GM23338 (cell line): ENCODE data around the gene NR3C1. TPM values are rescaled to one million over a fixed set of nuclear protein-coding genes. Genes with fewer than 3 reads are reported as not detected.

Experiments used
- ATAC-seq: fragments of 200-7000 bp; cut with Tn5 transposase; 3 replicates; pipeline ENCODE4 v1.9.1; 2020
- DNase-seq: peaks from one replicate; pipeline ENCODE4 v3.0.0-alpha.2; 2015; ENCODE audit warnings: low spot score
- H2AFZ ChIP-seq: fragments of 200-600 bp; sonication (generic); 2 replicates; pipeline ENCODE4 v1.8.0; 2016; ENCODE audit warnings: antibody characterized with exemption, mild to moderate bottlenecking, moderate library complexity
- H3F3A ChIP-seq: fragments of 200-600 bp; sonication (generic); replicated peaks from 2 replicates; pipeline ENCODE4 v1.8.0; 2017; ENCODE audit warnings: antibody characterized with exemption, mixed run types, low read depth
- H3K27ac ChIP-seq: fragments of 200-600 bp; sonication (generic); 2 replicates; pipeline ENCODE4 v1.6.1; 2016; ENCODE audit warnings: low read depth
- H3K27me3 ChIP-seq: fragments of 200-600 bp; sonication (generic); 2 replicates; pipeline ENCODE4 v1.8.0; 2016; ENCODE audit warnings: mild to moderate bottlenecking, mixed run types, moderate library complexity; ENCODE audit not compliant: insufficient read depth
- H3K36me3 ChIP-seq: fragments of 200-600 bp; sonication (generic); 2 replicates; pipeline ENCODE4 v1.8.0; 2016; ENCODE audit warnings: mild to moderate bottlenecking; ENCODE audit not compliant: insufficient read depth
- H3K4me1 ChIP-seq: fragments of 200-600 bp; sonication (generic); 2 replicates; pipeline ENCODE4 v1.8.0; 2016; ENCODE audit warnings: mild to moderate bottlenecking, moderate library complexity; ENCODE audit not compliant: insufficient read depth
- H3K4me2 ChIP-seq: fragments of 200-600 bp; sonication (generic); 2 replicates; pipeline ENCODE4 v1.7.1; 2017; ENCODE audit warnings: mixed run types
- H3K4me3 ChIP-seq: fragments of 200-600 bp; sonication (generic); 2 replicates; pipeline ENCODE4 v1.6.1; 2016; ENCODE audit warnings: mixed run types
- H3K79me2 ChIP-seq: fragments of 200-600 bp; sonication (generic); replicated peaks from 2 replicates; pipeline ENCODE4 v1.8.0; 2017; ENCODE audit warnings: mild to moderate bottlenecking; ENCODE audit not compliant: insufficient read depth
- H3K9me2 ChIP-seq: fragments of 200-600 bp; sonication (generic); 2 replicates; pipeline ENCODE4 v1.8.0; 2017; ENCODE audit not compliant: insufficient read depth
- H4K20me1 ChIP-seq: fragments of 200-600 bp; sonication (generic); replicated peaks from 2 replicates; pipeline ENCODE4 v1.8.0; 2017; ENCODE audit warnings: mild to moderate bottlenecking; ENCODE audit not compliant: insufficient read depth
- H3K27ac Mint-ChIP-seq: 2 replicates; pipeline ENCODE4 v1.8.0; 2020; ENCODE audit warnings: inconsistent platforms, mild to moderate bottlenecking, moderate library complexity, mixed read lengths
- H3K27me3 Mint-ChIP-seq: 3 replicates; pipeline ENCODE4 v1.8.0; 2022; ENCODE audit warnings: low read depth, mild to moderate bottlenecking, moderate library complexity, mixed read lengths, inconsistent platforms; ENCODE audit not compliant: insufficient read depth, poor library complexity
- H3K36me3 Mint-ChIP-seq: 3 replicates; pipeline ENCODE4 v1.8.0; 2021; ENCODE audit warnings: low read depth, mild to moderate bottlenecking, inconsistent platforms, moderate library complexity, mixed read lengths
- H3K4me1 Mint-ChIP-seq: 3 replicates; pipeline ENCODE4 v1.8.0; 2020; ENCODE audit warnings: mild to moderate bottlenecking, inconsistent platforms, mixed read lengths
- H3K4me3 Mint-ChIP-seq: 3 replicates; pipeline ENCODE4 v1.8.0; 2021; ENCODE audit warnings: moderate library complexity, mild to moderate bottlenecking, inconsistent platforms, mixed read lengths
- H3K9me3 Mint-ChIP-seq: 3 replicates; pipeline ENCODE4 v1.8.0; 2020; ENCODE audit warnings: moderate library complexity, mild to moderate bottlenecking, inconsistent platforms, mixed read lengths
- CREB1 ChIP-seq: fragments of 250-450 bp; sonication (Bioruptor Pico); IDR thresholded peaks from 2 replicates; pipeline ENCODE4 v1.5.0; 2020; ENCODE audit warnings: low read depth, mild to moderate bottlenecking, moderate library complexity
- CTCF ChIP-seq, 2 experiments: fragments of 200-600 bp in 1 of 2; sonication (generic) in 1 of 2; conservative IDR thresholded peaks; 2 replicates each; pipeline versions ENCODE4 v1.5.1 to v1.6.1; 2016 to 2017; ENCODE audit warnings: antibody characterized with exemption in 2 of 2, low read depth in 2 of 2, mild to moderate bottlenecking in 2 of 2, moderate library complexity in 1 of 2
- ETS1 ChIP-seq: IDR thresholded peaks from 2 replicates; pipeline ENCODE4 v1.6.1; 2016; ENCODE audit warnings: antibody characterized with exemption
- EZH2phosphoT487 ChIP-seq: fragments of 200-600 bp; sonication (generic); IDR thresholded peaks from one replicate; pipeline ENCODE4 v1.8.1; 2018; ENCODE audit warnings: antibody characterized with exemption; ENCODE audit not compliant: unreplicated experiment
- JUNB ChIP-seq: IDR thresholded peaks from one replicate; pipeline ENCODE4 v1.6.1; 2016; ENCODE audit warnings: antibody characterized with exemption; ENCODE audit not compliant: unreplicated experiment
- POLR2AphosphoS5 ChIP-seq: IDR thresholded peaks from 2 replicates; pipeline ENCODE4 v1.6.1; 2016; ENCODE audit warnings: antibody characterized with exemption, low read depth
- REST ChIP-seq: IDR thresholded peaks from one replicate; pipeline ENCODE4 v1.6.1; 2018; ENCODE audit warnings: antibody characterized with exemption; ENCODE audit not compliant: unreplicated experiment
- STAT1 ChIP-seq: IDR thresholded peaks from one replicate; pipeline ENCODE4 v1.6.1; 2016; ENCODE audit warnings: antibody characterized with exemption; ENCODE audit not compliant: unreplicated experiment
- ZNF331 ChIP-seq: fragments of 250-450 bp; sonication (Bioruptor Pico); IDR thresholded peaks from 2 replicates; pipeline ENCODE4 v1.5.0; 2020; ENCODE audit warnings: low read depth, mild to moderate bottlenecking, moderate library complexity
- ZNF462 ChIP-seq: fragments of 250-450 bp; sonication (Bioruptor Pico); IDR thresholded peaks from 2 replicates; pipeline ENCODE4 v1.5.0; 2020; ENCODE audit warnings: mild to moderate bottlenecking, moderate library complexity
- polyA plus RNA-seq: library from polyadenylated mRNA; unstranded; fragments of >200 nt; fragmentation: Nextera tagmentation; extraction: Ambion mirVana; gene quantifications from 2 replicates; pipeline ENCODE4 v1.2.1, GENCODE V29; 2016
- total RNA-seq: library from RNA; depleted of rRNA; stranded (reverse); fragments of >200 nt; shearing (Covaris generic); gene quantifications from 2 replicates; pipeline ENCODE4 v1.2.3, GENCODE V29; 2014

NR3C1 gene
- total and polyA plus RNA-seq, 2 experiments from 2014 or later, result 1.2 to 4.6 TPM

GRCh38 chr5:143376195-143376779, 27.2 kb downstream of the NR3C1 start (continued):
- TF ChIP-seq ZNF462 (CRISPR knock-in tag) (no peak), CREB1 (CRISPR knock-in tag) (no peak)

- peaks cover 23% of the 10 kb centered on the region for H3K4me1 Mint-ChIP-seq
- Histone ChIP-seq H3K79me2 (no peaks in the 10 kb centered on the region), H3K9me2 (no peaks in the 10 kb centered on the region), H3K27ac (no peak overlapping the region), H3K4me3 (no peak overlapping the region), H2AFZ (no peak overlapping the region), H3K4me1 (peaks cover 22% of the 10 kb centered on the region), H3K27me3 (no peaks in the 10 kb centered on the region), H3K36me3 (no peaks in the 10 kb centered on the region), H3K4me2 (no peak overlapping the region), H3F3A (no peaks in the 10 kb centered on the region), H4K20me1 (no peaks in the 10 kb centered on the region)
- ATAC-seq, result no peak
- no peaks in the 10 kb centered on the region; the same call in 2 of the 3 replicates for H3K9me3 Mint-ChIP-seq
- H3K36me3 Mint-ChIP-seq, result no peaks in the 10 kb centered on the region
- DNase-seq, result no peak
- H3K27ac Mint-ChIP-seq, result no peak overlapping the region; the same call in 1 of the 2 replicates
- no peak overlapping the region for H3K4me3 Mint-ChIP-seq
- H3K27me3 Mint-ChIP-seq, result no peaks in the 10 kb centered on the region
- TF ChIP-seq EZH2phosphoT487, result no peak
- TF ChIP-seq ZNF331 (CRISPR knock-in tag), result no peak
- TF ChIP-seq REST, result no peak
- no peak for TF ChIP-seq JUNB
- TF ChIP-seq CTCF (conservative IDR thresholded peaks at IDR 0.05; ENCODE audit: low read depth in 2 of 2), result no peak
- TF ChIP-seq POLR2AphosphoS5, result no peak
- no peak for TF ChIP-seq STAT1
- TF ChIP-seq ETS1, result no peak
These were observed 28.8 kb downstream of the NR3C1 start for GRCh38 chr5:143374496-143375217.
